ENCODE data around the gene CC2D1A.

The CC2D1A gene

DNA sequence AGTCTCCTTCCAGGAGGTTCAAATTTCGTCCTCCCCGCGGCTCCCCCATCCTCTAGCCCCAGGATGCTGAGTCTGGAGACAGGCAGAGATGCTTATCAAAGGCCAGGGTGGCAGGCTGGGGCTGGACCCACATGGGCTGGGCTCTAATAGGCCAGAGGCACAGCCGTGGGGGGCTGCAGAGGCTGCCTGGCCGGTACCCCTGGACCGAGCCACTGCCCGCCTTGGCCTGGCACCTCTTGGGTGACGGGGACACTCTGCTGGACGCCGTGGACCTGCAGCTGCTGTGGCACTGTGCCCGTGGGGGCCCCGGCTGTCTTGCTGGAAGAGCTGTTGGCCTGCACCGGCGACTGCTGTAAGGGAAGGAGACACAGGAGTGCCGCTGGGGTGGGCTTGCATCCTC, 74.3 kb downstream of the CC2D1A start:
- no peak for DNase-seq (ENCODE audit: low spot score)

Data from hematopoietic multipotent progenitor cell treated with erythropoietin and hydrocortisone succinate and interleukin-3 and kit ligand, for 15 days (in vitro differentiated cells).